T-helper 9 cell (primary cell): Measurements from ENCODE around the gene MIDN.

Experiments
- DNase-seq: peaks from one replicate; pipeline ENCODE4 v3.0.0-alpha.2; 2020

Gene MIDN

DNA sequence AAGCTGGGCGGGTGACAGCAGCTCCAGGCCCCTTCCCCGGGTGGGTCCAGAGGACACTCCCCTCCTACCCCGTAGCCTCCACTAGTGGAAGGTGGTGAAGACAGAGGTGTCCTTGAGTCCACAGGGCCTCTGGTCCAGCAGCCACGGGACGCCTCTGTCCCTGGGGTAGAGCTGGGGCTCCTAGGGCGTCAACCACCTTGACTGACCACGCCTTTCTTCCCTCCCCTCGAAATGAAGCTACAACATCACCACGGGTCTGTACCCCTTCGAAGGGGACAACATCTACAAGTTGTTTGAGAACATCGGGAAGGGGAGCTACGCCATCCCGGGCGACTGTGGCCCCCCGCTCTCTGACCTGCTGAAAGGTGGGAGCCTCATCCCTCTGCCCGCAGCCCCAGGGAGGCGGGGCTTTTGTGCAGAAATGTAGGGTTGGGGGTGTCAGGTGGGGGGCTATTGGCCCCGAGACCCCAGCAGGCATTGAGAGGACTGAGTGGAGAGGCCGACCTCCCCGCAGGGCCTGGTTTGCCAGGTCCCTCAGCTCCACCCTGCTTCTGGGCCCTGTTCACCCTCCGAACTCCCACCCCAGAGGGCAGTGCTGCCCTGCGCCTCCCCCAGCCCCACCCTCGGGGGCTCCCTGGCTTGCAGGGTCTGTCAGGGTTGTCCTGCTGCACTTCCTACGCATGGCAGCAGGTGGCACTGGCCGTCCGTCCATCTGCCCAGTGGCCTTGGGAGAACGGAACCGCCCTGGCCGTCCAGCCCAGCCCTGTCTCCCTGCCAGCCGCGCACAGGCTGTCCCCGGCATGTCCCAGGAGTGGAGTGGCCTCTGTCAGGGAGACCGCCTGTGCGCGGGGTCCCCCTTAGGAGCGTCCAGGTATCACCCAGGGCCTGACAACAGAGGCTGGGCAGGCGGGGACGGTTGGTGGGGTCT is 27.1 kb upstream of the MIDN start:
- DNase-seq, result no peak

DNA sequence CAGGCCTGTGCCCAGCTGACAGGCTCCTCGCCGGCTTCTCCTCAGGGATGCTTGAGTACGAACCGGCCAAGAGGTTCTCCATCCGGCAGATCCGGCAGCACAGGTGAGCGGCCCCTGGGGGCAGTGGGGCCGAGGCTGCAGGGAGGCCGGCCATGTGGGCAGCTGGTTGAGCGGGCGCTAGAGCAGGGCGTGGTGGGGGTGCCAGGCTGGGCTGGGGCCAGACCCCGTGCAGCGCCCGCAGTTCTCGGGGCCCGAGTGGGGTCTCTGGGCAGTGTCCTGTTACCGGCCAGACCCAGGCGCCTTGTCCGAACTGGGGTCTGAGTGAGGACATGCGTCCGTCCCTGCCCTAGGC is 26.5 kb upstream of the MIDN start:
- no peak for DNase-seq

DNA sequence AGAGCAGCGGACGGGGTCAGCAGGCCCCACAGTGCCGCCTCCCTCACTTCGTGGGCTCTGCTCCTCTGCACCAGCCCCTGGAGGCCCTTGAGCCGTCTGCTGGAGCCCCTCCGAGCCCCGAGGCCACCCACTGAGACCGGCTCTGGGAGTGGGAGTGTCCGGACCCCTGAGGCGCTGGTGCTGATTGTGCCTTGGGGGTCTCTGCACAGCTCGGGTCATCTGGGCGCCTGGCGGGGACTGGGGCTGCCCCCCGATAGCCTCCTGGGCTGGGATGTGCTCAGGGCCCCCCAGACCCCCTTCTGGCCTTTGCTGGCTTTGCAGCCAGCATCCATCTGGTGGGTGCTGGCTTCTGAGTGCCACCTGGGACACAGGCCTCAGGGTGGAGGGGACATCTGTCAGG is 26.0 kb upstream of the MIDN start:
- DNase-seq, result no peak

DNA sequence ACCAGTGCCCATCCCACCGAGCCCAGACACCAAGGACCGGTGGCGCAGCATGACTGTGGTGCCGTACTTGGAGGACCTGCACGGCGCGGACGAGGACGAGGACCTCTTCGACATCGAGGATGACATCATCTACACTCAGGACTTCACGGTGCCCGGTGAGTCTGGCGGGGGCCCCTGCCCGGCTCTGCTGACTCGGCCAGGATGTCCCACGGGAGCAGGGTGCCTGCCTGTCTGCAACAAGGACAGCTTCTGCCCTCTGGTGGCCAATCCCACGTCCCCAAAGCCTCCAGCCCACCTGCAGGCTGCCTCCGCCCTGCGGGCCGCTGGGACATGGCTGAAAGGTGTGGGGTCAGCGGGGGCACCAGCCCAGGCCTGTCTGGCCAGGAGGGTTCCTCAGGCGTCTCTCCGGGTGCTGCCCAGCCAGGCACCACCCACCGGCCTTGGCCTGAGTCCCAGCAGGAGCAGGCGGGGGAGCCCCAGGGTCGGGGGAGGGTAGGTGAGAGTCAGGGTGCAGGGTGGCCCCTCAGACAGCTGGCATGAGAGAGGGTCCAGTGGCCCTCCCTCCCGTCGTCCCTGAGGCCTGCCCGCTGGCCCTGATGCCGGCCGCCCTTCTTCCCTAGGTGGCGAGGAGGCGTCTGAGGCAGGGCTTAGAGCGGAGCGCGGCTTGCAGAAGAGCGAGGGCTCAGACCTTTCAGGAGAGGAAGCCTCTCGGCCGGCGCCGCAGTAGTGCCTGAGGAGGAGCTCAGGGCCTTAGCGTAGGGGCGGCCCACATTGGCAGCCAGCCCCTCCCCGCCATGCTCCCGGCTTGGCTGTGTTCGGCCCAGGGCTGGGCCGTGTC is 25.1 kb upstream of the MIDN start:
- DNase-seq, result no peak

DNA sequence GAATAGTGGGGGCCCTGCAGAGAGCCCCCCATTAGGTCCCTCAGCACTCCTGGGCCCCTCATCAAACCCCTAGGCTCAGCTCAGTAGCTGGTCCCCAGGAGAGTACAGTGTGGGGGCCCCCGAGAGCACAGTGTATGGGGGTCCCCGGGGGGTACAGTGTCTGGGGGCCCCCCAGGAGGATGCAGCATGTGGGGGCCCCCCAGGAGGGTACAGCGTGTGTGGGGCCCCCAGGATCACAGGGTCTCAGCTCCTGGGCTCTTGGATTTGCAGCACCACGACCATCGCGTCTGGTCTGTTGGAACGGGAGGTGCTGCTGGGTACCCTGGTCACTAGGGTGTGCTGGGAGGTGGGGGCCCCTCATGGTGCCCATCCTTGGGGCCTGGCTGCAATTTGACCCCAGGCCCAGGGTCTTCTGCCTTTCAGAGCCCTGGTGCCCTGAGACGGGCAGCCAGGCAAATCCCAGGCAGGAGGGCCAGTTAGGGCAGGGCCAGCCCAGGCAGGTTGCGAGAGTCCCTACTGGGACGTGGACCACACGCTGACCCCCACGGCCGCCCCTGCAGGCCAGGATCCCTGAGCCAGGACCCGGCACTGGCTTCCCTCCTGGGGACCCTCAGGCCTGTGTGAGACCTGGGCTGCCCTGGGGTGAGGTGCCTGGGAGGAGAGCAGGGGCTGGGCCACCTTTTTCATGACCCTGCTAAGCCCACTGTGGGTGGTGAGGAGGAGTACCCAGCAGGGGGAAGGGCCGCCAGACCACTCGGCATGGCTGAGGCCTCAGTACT is 24.1 kb upstream of the MIDN start:
- DNase-seq, result no peak

DNA sequence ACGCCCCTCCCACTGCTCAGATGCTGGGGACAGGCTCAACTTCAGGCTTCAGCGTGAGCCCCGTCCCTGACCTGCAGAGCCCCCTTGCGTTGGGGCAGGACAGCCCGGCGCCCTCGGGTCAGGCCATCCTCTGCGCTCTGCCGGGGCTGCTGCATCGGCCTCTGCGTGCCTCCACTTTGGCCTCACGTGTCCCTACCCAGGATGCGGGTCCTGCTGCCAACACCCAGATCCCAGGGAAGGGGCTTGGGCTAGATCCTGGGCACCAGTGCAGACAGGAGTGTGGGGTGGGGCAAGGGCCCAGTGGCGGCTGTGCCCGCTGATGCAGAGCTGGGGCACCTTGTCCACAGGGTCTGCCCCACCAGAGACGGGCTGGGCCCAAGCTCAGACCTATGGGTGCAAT is 23.5 kb upstream of the MIDN start:
- DNase-seq, result no peak

DNA sequence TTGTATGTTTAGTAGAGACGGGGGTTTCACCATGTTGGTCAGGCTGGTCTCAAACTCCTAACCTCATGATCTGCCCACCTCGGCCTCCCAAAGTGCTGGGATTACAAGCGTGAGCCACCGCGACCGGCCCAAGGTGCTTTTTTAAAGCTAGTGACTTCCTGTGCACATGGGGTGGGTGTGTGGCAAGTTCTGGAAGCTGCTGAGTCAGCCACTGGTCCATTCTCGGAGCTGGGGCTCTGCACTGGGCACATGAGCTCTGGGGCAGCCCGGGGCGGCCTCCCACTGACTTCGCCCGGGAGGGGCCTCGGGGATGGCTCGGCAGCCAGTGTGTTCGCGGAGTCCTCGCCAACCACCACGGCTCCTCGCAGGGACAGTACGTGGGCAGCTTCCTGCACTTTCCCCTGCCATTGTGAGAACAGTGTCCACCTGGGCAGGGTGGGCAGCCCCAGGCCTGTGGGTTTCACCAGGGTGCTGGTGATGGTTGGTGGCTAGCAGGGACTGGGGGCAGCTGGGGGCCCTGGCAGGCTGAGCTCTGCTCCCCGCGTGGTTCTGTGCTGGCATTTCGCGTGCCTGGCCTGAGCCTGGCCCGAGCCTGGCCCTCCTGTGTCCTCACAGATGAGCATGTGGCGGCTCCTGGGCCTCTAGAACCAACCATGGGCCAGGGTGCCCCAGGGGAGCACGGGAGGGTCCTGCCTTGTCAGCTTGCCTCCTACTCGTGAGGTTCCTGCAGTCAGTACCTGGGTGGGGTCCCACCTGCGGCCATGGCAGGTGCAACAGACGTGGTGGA is 22.8 kb upstream of the MIDN start:
- no peak for DNase-seq

DNA sequence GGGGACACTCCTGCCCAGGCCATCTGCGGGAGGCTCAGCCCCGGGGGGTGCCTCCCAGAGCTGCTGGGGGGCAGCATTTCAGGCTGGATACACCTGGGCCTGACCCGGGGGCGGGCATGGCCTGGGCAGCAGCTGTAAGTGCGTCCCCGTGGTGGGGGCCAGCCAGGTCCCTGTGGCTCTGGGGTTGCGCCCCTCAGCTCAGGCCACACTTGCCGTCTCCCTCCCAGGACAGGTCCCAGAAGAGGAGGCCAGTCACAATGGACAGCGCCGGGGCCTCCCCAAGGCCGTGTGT is 22.2 kb upstream of the MIDN start:
- DNase-seq, result no peak

DNA sequence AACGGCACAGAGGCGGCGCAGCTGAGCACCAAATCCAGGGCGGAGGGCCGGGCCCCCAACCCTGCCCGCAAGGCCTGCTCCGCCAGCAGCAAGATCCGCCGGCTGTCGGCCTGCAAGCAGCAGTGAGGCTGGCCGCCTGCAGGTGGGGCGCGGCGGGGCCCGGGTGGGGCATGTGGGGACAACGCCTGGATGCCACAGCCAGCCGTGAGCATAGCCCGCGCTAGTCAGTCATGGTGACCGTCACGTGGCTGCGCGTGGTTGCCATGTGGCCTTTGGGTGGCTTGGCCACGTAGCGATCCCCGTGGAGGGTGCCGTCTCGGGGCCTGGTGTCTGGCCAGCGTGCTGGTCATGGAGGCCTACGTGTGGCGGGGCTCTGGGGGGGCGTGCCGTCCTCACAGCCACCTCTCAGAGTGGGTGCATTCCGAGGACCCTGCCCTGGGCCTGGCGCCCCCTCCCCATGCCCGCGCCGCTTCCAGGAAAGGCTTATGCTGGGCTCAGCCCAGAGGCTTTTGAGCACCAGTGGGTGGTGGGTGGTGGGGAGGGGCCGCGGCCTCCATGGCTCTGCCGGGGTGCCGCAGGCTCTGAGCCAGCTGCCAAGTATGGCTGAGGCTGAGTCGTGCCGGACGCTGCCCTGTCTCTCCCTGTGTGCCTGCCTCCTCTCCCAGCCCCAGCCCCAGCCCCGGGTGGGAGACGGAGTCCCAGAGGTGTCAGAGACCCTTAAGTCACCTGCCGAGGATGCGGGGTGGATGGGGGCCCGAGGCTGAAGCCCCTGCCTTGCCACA is 21.7 kb upstream of the MIDN start:
- no peak for DNase-seq

DNA sequence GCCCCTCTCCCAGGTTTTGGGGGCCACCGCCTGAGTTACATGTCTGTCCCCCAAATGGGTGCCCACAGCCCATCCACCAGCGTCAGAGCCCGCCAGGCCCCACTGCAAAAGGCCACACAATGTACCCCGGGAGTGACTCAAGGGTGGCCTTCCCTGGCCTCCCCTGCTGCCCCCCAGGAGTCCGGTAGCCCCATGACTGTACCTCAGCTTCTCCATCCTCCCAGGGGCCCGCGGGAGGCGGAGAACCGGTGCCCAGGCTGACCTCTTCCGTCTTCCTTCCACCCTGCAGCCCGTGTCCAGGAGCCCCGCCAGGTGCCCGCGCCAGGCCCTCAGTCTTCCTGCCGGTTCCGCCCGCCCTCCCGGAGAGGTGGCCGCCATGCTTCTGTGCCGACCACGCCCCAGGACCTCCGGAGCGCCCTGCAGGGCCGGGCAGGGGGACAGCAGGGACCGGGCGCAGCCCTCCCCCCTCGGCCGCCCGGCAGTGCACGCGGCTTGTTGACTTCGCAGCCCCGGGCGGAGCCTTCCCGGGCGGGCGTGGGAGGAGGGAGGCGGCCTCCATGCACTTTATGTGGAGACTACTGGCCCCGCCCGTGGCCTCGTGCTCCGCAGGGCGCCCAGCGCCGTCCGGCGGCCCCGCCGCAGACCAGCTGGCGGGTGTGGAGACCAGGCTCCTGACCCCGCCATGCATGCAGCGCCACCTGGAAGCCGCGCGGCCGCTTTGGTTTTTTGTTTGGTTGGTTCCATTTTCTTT is 20.9 kb upstream of the MIDN start:
- no peak for DNase-seq

DNA sequence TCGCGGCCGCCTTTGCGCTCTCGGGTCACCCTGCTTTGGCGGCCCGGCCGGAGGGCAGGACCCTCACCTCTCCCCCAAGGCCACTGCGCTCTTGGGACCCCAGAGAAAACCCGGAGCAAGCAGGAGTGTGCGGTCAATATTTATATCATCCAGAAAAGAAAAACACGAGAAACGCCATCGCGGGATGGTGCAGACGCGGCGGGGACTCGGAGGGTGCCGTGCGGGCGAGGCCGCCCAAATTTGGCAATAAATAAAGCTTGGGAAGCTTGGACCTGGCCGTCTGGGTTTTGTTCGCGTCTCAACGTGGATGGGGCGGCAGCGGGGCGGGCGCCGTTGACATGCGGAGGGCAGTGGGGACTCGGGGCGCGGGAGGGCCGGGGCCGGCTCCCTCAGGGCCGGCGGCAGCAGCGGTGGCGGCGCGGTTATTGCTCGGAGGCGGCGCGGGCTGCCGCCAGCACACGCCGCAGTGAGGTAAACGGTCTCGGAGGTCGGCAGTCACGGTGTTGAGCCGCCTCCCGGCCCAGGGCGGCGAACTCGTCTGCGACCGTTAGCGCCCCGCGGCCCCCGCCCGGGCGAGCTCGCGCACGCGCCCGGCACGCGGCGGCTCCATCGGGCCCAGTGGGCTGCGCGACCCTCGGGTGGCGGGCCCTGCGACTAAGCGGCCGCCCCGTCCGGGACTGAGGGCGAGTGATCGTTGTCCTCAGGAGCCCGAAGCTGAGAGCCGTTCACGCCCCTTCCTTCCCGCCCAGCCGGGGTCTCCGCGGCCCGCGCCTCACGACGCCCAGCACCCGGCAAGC is 20.0 kb upstream of the MIDN start:
- no peak for DNase-seq

DNA sequence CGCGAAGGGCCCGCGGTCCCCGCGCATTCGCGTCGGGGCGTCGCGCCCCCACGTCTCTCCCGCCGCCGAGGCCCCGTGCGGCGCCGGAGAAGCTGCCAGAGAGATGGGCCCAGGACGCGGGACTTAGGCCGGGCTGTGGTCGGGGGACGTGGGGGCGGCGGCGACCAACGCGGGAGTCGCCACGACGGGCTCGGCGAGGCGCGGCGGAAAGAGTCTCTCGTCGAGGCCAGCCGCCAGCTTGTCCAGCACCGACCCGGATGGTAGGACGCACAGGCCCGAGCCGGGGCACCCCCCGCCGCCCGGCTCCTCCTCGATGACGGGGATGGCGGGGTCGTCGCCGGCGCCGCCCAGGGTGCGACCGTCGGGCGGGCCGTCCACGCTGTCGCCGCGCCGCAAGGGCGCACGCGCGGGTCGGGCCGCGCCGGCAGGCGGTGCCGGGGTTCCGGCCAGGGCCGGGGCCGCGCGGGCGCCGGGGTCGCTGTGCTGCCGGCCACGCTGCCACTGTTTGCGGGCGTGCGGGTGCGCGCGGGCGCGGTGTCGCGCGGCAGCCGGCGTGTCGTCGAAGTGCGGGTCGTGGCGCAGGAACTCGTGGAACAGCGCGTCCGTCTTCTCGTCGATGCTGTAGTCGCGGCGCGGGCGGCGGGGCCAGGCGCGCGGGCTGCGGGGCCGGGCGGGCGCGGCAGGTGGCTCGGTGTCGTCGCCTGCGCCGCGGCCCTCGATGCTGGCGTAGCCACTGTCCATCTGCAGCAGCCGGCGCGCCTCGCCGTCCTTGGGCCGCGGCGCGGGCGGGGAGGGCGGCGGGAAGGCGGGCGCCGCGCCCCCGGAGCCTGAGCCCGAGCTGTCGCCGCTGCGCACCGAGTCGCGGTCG is 19.1 kb upstream of the MIDN start:
- no peak for DNase-seq

DNA sequence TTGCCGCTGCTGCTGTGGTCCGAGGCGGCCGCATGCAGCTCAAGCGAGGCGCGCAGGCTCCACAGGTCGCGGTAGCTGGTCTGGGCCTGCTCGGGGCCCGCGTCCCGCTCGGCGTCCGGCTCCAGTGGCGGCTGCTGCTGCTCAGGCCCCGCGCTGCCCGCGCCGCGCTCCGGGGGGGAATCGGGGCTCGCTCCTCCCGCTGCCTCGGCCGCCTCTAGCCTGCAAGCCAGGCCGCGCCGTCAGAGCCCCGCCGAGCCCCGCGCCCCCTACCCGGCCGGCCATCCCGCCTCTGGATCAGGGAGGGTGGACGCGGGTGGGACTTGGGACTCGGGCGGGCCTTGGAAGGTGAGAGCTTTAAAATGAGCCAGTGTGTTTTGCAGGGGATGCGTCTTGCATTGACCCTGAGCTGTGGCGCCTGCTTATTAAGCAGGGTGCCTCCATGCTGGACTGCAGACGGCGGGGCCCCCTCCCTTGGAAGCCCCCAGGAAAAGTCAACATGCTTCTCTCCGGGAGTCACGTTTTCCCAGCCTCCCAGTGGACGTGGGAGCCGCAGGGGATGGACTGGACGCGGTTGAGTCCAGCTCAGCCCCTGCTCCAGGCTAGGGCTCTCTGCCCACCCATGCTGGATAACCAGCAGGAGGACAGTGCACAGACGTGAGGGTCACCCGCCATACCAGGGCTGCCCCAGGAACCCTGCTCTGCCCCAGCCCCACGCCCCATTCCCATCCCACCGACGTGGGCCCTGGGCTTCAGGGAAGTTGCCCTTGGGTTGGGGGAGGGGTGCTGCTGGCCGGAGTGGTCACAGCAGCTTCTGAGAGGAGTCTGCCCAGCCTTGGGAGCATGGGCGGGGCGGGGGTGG is 18.2 kb upstream of the MIDN start:
- DNase-seq, result no peak

DNA sequence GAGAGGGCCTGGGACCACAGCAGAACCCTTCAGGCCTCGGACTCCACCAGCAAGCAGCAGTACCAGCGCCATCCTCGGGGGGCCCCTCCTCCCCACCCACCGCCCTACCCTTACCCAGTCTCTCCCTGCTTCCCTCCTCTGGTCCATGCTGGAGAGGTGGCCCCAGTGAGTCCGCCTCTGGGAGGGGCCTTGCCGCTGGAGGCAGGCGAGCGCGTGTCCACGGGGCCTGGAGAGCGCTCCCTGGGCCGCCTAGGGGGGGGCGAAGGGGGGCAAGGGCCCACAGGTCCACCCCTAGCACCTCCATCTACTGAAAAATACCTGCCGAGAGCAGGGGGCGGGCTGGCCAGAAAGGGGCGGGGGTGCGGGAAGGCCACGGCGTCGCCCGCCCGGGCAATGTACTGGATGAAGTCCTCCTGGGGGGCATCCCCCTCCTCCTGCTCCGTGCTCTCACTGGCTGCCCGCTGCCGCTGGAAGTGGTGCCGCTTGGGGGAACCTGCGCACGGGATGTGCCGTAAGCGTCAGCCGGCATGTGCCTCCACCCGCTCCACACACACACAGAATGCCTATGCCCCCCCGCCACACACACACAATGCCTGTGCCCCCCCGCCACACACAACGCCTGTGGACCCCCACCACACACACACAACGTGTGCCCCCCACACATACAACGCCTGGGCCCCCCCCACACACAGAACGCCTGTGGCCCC is 17.4 kb upstream of the MIDN start:
- no peak for DNase-seq

DNA sequence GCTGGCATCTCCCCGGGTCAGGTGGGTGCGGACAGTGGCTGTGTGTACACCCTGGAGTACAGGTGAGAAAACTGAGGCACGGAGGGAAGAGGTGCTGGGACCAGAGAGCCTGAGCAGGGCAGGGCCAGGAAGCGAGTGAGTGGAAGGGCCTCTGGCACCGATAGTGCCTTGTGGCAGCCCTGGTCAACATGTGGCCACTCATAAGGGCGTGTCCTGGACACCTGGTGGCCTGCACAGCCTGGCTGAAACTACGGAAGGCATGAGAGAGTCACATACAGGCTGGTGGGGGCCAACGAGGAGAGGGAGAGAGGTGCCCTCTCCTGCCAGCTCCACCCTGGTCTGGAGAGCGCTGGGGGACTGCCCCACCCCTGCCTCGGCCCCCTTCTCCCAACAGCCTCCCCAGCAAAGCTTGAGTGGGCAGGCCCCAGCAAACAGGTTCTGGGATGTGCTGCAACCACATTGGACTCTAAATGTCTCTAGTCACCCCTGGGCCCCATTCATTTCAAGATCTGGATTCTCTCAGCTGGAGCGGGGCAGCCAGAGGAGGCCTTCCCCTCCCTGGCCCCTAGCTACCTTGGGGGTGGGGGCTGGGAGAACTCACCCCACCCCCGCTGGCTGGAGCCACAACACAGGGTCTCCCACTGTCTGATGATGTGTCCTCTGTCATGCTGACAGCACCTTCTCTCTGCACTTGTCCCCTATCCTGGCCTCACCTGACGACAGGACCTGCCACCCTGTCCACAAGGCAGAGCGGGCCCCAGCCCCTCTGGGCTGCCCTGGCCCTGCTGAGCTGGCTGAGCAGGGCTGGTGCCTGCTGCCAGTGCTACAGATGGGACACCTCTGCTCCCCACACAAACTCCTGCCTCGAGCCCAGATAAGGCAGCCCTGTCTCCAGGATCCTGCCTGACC is 16.4 kb upstream of the MIDN start:
- no peak for DNase-seq

DNA sequence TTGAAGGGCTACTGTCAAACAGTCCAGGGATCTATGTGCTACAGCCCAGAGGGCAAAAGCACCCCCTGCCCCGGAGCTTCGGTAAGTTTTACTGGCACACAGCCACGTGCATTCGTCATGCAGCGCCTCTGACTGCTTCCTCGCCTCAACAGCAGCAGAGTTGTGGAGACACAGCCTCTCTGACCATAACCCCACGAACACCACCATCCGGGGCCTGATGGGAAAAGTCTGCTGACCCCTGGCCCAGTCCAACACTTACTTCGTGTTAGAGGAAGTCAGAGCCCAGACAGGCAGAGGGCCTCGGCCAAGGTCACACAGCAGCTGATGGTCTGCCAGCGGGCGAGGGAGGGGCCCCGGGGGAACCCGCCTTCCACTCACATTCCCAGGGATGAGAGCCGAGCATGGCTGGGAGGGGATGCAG is 15.7 kb upstream of the MIDN start:
- no peak for DNase-seq
